ENCODE data around the gene KNCN. TPM values are rescaled to one million over a fixed set of nuclear protein-coding genes. Genes with fewer than 3 reads are reported as not detected.

The KNCN gene
- total and polyA plus RNA-seq, 10 of the 15 experiments (the other 5 are each of a cell fraction or from before 2014, with no cell fraction given): not detected

DNA sequence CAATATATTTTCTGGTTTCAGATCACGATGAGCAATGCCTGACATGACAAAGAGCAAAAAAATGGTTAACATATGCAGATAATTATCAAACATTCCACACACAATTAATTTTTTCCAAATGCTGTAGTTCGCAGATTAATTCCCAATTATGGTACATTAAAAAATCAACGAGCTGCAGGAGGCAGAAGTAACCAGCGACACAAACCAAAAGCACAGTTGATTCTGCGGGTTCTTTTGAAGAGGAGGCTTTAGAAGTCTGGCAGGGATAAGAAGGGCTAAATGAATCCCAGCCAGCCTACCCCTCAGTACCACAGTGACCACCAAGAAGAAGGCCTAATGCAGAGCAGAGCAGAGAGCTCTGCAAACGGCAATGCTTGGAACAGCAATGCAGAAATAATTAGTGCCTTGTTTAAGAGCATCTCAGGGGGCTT lies 17.0 kb upstream of the KNCN start:
- Histone ChIP-seq H3K4me3 (no peak overlapping the region), H3K9me3 (replicated peaks; ENCODE audit: control insufficient read depth, insufficient read depth, low read length) (no peaks in the 10 kb centered on the region), H3K9ac (ENCODE audit: control insufficient read depth, insufficient read depth, low read length) (no peak overlapping the region), H3K36me3 (ENCODE audit: control insufficient read depth in 2 of 2, insufficient read depth in 2 of 2, low read length in 1 of 2) (peaks cover 0 to 3% of the 10 kb centered on the region in 2 experiments; a peak in 1 of 4 replicates), H3K4me1 (ENCODE audit: control insufficient read depth, insufficient read depth, low read length) (no peaks in the 10 kb centered on the region), H2AFZ (ENCODE audit: control insufficient read depth, low read depth, low read length) (no peak overlapping the region), H3K27ac (ENCODE audit: control insufficient read depth, insufficient read depth) (no peak overlapping the region), H3K27me3 (replicated peaks in 1 of 2; ENCODE audit: control insufficient read depth in 2 of 2, insufficient read depth in 2 of 2, low read length in 1 of 2) (no peaks in the 10 kb centered on the region), H4K20me1 (ENCODE audit: control insufficient read depth, insufficient read depth) (no peaks in the 10 kb centered on the region), H3K4me2 (ENCODE audit: control insufficient read depth, insufficient read depth) (no peak overlapping the region), H3K79me2 (ENCODE audit: control insufficient read depth, insufficient read depth, low read length) (no peaks in the 10 kb centered on the region)
- SMC1A ChIA-PET (ENCODE audit: uncharacterized antibody, unreplicated experiment): interaction anchor here (1.4 kb wide), 1 partner anchor 26 kb away, joined by 3 read pairs; no protein-coding TSS in a partner anchor
- 96% methylated on average over 6 of the region's 6 CpGs for WGBS (ENCODE audit: insufficient coverage, insufficient replicate concordance, low lambda C conversion rate, missing lambda C conversion rate)
- ATAC-seq: no peak
- CTCF ChIA-PET: no interaction called here
- intact Hi-C loops (cut with micrococcal nuclease; ENCODE audit: unreplicated experiment) (no loop called here), in situ Hi-C loops (cut with MboI) (no loop called here)
- no peak for FAIRE-seq
- POLR2A ChIA-PET: no interaction called here
- RAD21 ChIA-PET (ENCODE audit: unreplicated experiment): no interaction called here
- no peak for DNase-seq (ENCODE audit: low read depth, low spot score)
- BruUV-seq (replicated peaks): no TSS peak
- TF ChIP-seq HDAC2 (IDR thresholded peaks at IDR 0.05): no peak
- TF ChIP-seq, protein P1, sequence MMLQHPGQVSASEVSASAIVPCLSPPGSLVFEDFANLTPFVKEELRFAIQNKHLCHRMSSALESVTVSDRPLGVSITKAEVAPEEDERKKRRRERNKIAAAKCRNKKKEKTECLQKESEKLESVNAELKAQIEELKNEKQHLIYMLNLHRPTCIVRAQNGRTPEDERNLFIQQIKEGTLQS (IDR thresholded peaks at IDR 0.05; ENCODE audit: borderline replicate concordance, extremely low read depth, low read depth, low read length): no peak
- TF ChIP-seq CREB1 (IDR thresholded peaks at IDR 0.05; ENCODE audit: low read depth): no peak
- no peak for TF ChIP-seq RCOR1 (conservative IDR thresholded peaks at IDR 0.05; ENCODE audit: low read depth, low read length)
- TF ChIP-seq, protein P2, sequence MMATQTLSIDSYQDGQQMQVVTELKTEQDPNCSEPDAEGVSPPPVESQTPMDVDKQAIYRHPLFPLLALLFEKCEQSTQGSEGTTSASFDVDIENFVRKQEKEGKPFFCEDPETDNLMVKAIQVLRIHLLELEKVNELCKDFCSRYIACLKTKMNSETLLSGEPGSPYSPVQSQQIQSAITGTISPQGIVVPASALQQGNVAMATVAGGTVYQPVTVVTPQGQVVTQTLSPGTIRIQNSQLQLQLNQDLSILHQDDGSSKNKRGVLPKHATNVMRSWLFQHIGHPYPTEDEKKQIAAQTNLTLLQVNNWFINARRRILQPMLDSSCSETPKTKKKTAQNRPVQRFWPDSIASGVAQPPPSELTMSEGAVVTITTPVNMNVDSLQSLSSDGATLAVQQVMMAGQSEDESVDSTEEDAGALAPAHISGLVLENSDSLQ (IDR thresholded peaks at IDR 0.05): no peak

DNA sequence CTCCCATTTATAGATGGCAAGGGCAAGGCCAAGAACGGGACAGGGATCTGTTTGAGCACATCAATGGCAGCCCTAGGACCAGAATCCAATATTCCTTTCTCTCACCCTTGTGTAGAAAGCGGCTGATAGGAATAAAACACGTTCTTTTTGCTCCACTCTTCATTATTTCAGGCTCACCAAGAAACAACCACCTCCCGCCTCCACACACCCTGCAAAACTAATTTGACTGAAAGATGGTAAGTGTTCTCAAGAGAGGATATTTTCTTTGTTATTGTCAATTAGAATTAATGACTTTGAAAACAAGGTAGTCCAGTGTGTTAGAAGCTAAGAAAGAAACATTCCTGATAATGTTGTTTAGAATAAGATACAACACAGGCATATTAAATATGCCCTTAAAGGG lies 11.9 kb upstream of the KNCN start:
- Histone ChIP-seq H3K27me3 (replicated peaks in 1 of 2; ENCODE audit: control insufficient read depth in 2 of 2, insufficient read depth in 2 of 2, low read length in 1 of 2) (no peaks in the 10 kb centered on the region), H4K20me1 (ENCODE audit: control insufficient read depth, insufficient read depth) (no peaks in the 10 kb centered on the region), H3K9me3 (replicated peaks; ENCODE audit: control insufficient read depth, insufficient read depth, low read length) (no peaks in the 10 kb centered on the region), H3K4me2 (ENCODE audit: control insufficient read depth, insufficient read depth) (no peak overlapping the region), H3K9ac (ENCODE audit: control insufficient read depth, insufficient read depth, low read length) (no peak overlapping the region), H3K27ac (ENCODE audit: control insufficient read depth, insufficient read depth) (no peak overlapping the region), H3K36me3 (ENCODE audit: control insufficient read depth in 2 of 2, insufficient read depth in 2 of 2, low read length in 1 of 2) (peaks cover 3 to 5% of the 10 kb centered on the region in 2 experiments; a peak in 3 of 4 replicates), H3K79me2 (ENCODE audit: control insufficient read depth, insufficient read depth, low read length) (no peaks in the 10 kb centered on the region), H3K4me1 (ENCODE audit: control insufficient read depth, insufficient read depth, low read length) (no peaks in the 10 kb centered on the region), H3K4me3 (no peak overlapping the region), H2AFZ (ENCODE audit: control insufficient read depth, low read depth, low read length) (no peak overlapping the region)
- ChIA-PET SMC1A (ENCODE audit: uncharacterized antibody, unreplicated experiment) (no interaction called here), RAD21 (ENCODE audit: unreplicated experiment) (no interaction called here), POLR2A (no interaction called here), CTCF (no interaction called here)
- FAIRE-seq (no peak), DNase-seq (ENCODE audit: low read depth, low spot score) (no peak), ATAC-seq (no peak)
- intact Hi-C loops (cut with micrococcal nuclease; ENCODE audit: unreplicated experiment): no loop called here
- TF ChIP-seq ATF7 (IDR thresholded peaks at IDR 0.05; ENCODE audit: low read depth) (no peak), ASH2L (IDR thresholded peaks at IDR 0.05; ENCODE audit: borderline replicate concordance, low read depth) (no peak), SMC3 (IDR thresholded peaks at IDR 0.05; ENCODE audit: borderline replicate concordance, low read length) (no peak), YY1 (IDR thresholded peaks at IDR 0.05; ENCODE audit: low read depth, low read length) (no peak), SMAD5 (IDR thresholded peaks at IDR 0.05; ENCODE audit: low read depth) (no peak), KLF5 (IDR thresholded peaks at IDR 0.05; ENCODE audit: partially characterized antibody) (no peak), EED (IDR thresholded peaks at IDR 0.05; ENCODE audit: low read depth) (no peak), MYC (IDR thresholded peaks at IDR 0.05; ENCODE audit: insufficient read depth, insufficient read length, insufficient replicate concordance, low read length, severe bottlenecking) (no peak), RB1 (IDR thresholded peaks at IDR 0.05; ENCODE audit: borderline replicate concordance) (no peak)
- TF ChIP-seq, protein P3, sequence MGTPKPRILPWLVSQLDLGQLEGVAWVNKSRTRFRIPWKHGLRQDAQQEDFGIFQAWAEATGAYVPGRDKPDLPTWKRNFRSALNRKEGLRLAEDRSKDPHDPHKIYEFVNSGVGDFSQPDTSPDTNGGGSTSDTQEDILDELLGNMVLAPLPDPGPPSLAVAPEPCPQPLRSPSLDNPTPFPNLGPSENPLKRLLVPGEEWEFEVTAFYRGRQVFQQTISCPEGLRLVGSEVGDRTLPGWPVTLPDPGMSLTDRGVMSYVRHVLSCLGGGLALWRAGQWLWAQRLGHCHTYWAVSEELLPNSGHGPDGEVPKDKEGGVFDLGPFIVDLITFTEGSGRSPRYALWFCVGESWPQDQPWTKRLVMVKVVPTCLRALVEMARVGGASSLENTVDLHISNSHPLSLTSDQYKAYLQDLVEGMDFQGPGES (IDR thresholded peaks at IDR 0.05): no peak
- TF ChIP-seq, protein P4, sequence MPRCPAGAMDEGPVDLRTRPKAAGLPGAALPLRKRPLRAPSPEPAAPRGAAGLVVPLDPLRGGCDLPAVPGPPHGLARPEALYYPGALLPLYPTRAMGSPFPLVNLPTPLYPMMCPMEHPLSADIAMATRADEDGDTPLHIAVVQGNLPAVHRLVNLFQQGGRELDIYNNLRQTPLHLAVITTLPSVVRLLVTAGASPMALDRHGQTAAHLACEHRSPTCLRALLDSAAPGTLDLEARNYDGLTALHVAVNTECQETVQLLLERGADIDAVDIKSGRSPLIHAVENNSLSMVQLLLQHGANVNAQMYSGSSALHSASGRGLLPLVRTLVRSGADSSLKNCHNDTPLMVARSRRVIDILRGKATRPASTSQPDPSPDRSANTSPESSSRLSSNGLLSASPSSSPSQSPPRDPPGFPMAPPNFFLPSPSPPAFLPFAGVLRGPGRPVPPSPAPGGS (IDR thresholded peaks at IDR 0.05; ENCODE audit: borderline replicate concordance, insufficient read depth, low read depth, low read length, poor library complexity, severe bottlenecking): no peak
- BruUV-seq (replicated peaks): no TSS peak
- WGBS (ENCODE audit: insufficient coverage, insufficient replicate concordance, low lambda C conversion rate, missing lambda C conversion rate): 88% methylated on average over 4 of the region's 4 CpGs
- in situ Hi-C loops (cut with MboI): no loop called here
